Measurements from ENCODE around the gene GPHB5. TPM values are rescaled to one million over a fixed set of nuclear protein-coding genes. Genes with fewer than 3 reads are reported as not detected.

GPHB5 gene
- total and polyA plus RNA-seq, 2 experiments from 2014 or later, result not detected

- TF ChIP-seq REST (IDR thresholded peaks at IDR 0.05; ENCODE audit: unreplicated experiment), result no peak
These were observed 41.0 kb downstream of the GPHB5 start (continued) for GRCh38 chr14:63277591-63278183.

GRCh38 chr14:63276492-63277342 lies 42.0 kb downstream of the GPHB5 start:
- no peaks in the 10 kb centered on the region for H3K36me3 ChIP-seq (ENCODE audit: insufficient read depth)
- Mint-ChIP-seq H3K27me3 (ENCODE audit: insufficient read depth, low read depth, poor library complexity) (no peaks in the 10 kb centered on the region), H3K27ac (no peak overlapping the region), H3K4me1 (no peaks in the 10 kb centered on the region), H3K9me3 (no peaks in the 10 kb centered on the region), H3K4me3 (no peak overlapping the region), H3K36me3 (ENCODE audit: low read depth) (no peaks in the 10 kb centered on the region)
- H3F3A ChIP-seq (replicated peaks; ENCODE audit: low read depth), result no peaks in the 10 kb centered on the region
- TF ChIP-seq CTCF (conservative IDR thresholded peaks at IDR 0.05; ENCODE audit: low read depth in 2 of 2) (peak; percentile 76 to 96), ZNF114 (CRISPR knock-in tag; IDR thresholded peaks at IDR 0.05) (no peak), ZNF462 (CRISPR knock-in tag; IDR thresholded peaks at IDR 0.05) (no peak), NANOG (IDR thresholded peaks at IDR 0.05; ENCODE audit: borderline replicate concordance) (no peak), REST (IDR thresholded peaks at IDR 0.05; ENCODE audit: unreplicated experiment) (no peak), POLR2AphosphoS5 (IDR thresholded peaks at IDR 0.05; ENCODE audit: low read depth) (no peak)
- peak; percentile 78 for DNase-seq (ENCODE audit: low spot score)
- H3K27me3 ChIP-seq (ENCODE audit: insufficient read depth), result no peaks in the 10 kb centered on the region
- H3K4me2 ChIP-seq, result no peak overlapping the region
- H3K27ac ChIP-seq (ENCODE audit: low read depth), result no peak overlapping the region
- no peaks in the 10 kb centered on the region for H4K20me1 ChIP-seq (replicated peaks; ENCODE audit: insufficient read depth)
- ATAC-seq, result peak; percentile 79
- H2AFZ ChIP-seq, result no peak overlapping the region
- H3K4me1 ChIP-seq (ENCODE audit: insufficient read depth), result no peaks in the 10 kb centered on the region
- no peak overlapping the region for H3K4me3 ChIP-seq
- H3K79me2 ChIP-seq (replicated peaks; ENCODE audit: insufficient read depth), result no peaks in the 10 kb centered on the region
- H3K9me2 ChIP-seq (ENCODE audit: insufficient read depth), result 0 out of 2 replicates have a peak, but pooled peaks cover 2% of the 10 kb centered on the region

Data from GM23338 (cell line).